Stomach (tissue), 9 donors: ENCODE results near the gene ADSS1. TPM values are rescaled to one million over a fixed set of nuclear protein-coding genes. Genes with fewer than 3 reads are reported as not detected.

Source experiments
- DNase-seq, 2 donors: peaks; one replicate each; pipeline versions ENCODE4 v3.0.0 to v3.0.0-alpha.2; 2013 to 2019
- H3K27ac ChIP-seq, 5 donors: fragments of 200-600 bp in 4 of 5; sonication (generic) in 4 of 5; one replicate each; pipeline ENCODE4 v1.5.1; 2013 to 2019; ENCODE audit warnings: mild to moderate bottlenecking in 1 of 5, moderate library complexity in 1 of 5
- H3K27me3 ChIP-seq, 3 donors: fragments of 200-600 bp; sonication (generic); one replicate each; pipeline ENCODE4 v1.5.1; 2017 to 2019; ENCODE audit warnings: mixed run types in 1 of 3
- H3K36me3 ChIP-seq, 4 donors: fragments of 200-600 bp; sonication (generic); 1 replicate in 3 of 4; 2 replicates in 1 of 4; pipeline ENCODE4 v1.5.1; 2016 to 2019
- H3K4me1 ChIP-seq, 4 donors: fragments of 200-600 bp; sonication (generic); one replicate each; pipeline ENCODE4 v1.5.1; 2016 to 2019
- H3K4me3 ChIP-seq, 4 donors: fragments of 200-600 bp; sonication (generic) in 3 of 4; one replicate each; pipeline ENCODE4 v1.5.1; 2016 to 2019; ENCODE audit warnings: mild to moderate bottlenecking in 1 of 4
- H3K9me3 ChIP-seq, 4 donors: fragments of 200-600 bp; sonication (generic); one replicate each; pipeline ENCODE4 v1.5.1; 2016 to 2019
- EP300 ChIP-seq: sonication (generic); formaldehyde crosslinking; IDR thresholded peaks from one replicate; pipeline ENCODE4 v1.6.1; 2017; ENCODE audit warnings: antibody characterized with exemption
- POLR2A ChIP-seq, 4 donors: fragments of 450-650 bp; IDR thresholded peaks; one replicate each; pipeline ENCODE4 v1.6.1; 2016; ENCODE audit warnings: antibody characterized with exemption in 4 of 4, control low read depth in 2 of 4, mild to moderate bottlenecking in 1 of 4, moderate library complexity in 1 of 4
- POLR2AphosphoS5 ChIP-seq, 3 donors: sonication (generic); formaldehyde crosslinking; IDR thresholded peaks; one replicate each; pipeline ENCODE4 v1.6.1; 2016; ENCODE audit warnings: antibody characterized with exemption in 3 of 3
- WGBS, 5 donors: extraction: QIAGEN DNeasy Blood & Tissue Kit in 3 of 5; methylation state at CpG; one replicate each; pipeline versions ENCODE4 v1.1.5 to v1.1.7; 2013 to 2018; 5-methylcytosine and 5-hydroxymethylcytosine counted together
- intact Hi-C: fragments of 100-400 bp; cut with DNase I; formaldehyde crosslinking; loops from one replicate; pipeline ENCODE4 v1.15.1; 2023; ENCODE audit warnings: low total_unique reads
- polyA plus RNA-seq, 3 donors: library from polyadenylated mRNA; stranded (reverse); fragments of 200-250 nt; gene quantifications; one replicate each; pipeline ENCODE4 v1.2.3, GENCODE V29; 2013
- total RNA-seq, 5 donors: library from RNA; depleted of rRNA; stranded (reverse); fragments of >200 nt; gene quantifications; one replicate each; pipeline versions ENCODE4 v1.1.0 to v1.2.3, GENCODE V29; 2014 to 2016
- TF ChIP-seq, protein P1 (sequence below), 7 experiments: fragments of 450-650 bp in 4 of 7; fragments of 200-600 bp in 3 of 7; sonication (generic) in 3 of 7; IDR thresholded peaks; one replicate each; pipeline ENCODE4 v1.5.1; 2016 to 2019; ENCODE audit warnings: antibody characterized with exemption in 7 of 7, control low read depth in 2 of 7, mild to moderate bottlenecking in 1 of 7
- donor health status: healthy with polysubstance abuse.
- donor health status: Bipolar disorder and iron deficiency.
- donor health status: healthy.

Gene ADSS1
- total and polyA plus RNA-seq, 8 donors: 7.0 to 59.4 (median 12.3) TPM; not detected in 1

DNA sequence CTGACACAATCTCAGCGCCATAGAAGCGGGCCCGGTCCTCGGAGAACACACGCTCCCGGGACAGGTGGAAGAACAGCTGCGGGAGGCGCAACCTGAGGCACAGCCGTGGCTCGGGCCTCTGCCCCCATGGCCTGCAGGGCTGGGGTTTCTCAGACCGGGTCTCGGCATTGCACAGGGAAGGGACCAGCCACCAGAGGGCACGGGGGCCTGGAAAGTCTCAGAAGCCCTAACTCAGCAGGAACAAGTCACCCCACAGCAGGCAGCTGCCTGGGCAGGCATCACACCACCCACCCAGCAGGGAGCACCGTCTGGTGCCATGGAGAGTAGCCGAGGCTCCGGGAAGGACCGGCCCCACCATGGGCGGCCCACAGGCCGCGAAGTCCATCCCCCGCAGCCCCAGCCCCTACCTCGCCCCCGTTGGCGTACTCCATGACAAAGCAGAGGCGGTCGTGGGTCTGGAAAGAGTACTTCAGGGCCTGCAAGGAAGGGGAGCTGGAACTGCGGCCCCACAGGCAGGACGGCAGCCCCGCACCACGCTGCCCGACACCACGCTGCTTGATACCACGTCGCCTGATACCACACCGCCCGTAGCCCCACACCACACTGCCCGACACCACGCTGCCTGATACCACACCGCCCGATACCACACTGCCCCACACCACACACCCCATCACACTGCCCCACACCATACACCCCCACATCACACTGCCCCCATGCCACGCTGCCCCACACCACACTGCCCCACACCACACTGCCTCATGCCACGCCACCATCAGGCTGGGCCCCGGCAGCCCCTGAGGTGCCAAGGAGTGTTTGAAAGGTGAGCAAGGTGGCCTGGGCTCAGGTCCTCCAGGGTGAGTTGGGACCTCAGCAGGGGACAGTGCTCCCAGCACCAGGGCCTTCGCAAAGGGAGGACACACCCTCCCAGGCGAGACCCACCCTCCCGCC is 49.8 kb downstream of the ADSS1 start:
- H3K9me3 ChIP-seq: peaks cover 0 to 4% (median 0%) of the 10 kb centered on the region in 4 donors
- H3K27ac ChIP-seq: peak overlapping the region; percentile 15 to 62 (median 39)
- TF ChIP-seq, protein P1, sequence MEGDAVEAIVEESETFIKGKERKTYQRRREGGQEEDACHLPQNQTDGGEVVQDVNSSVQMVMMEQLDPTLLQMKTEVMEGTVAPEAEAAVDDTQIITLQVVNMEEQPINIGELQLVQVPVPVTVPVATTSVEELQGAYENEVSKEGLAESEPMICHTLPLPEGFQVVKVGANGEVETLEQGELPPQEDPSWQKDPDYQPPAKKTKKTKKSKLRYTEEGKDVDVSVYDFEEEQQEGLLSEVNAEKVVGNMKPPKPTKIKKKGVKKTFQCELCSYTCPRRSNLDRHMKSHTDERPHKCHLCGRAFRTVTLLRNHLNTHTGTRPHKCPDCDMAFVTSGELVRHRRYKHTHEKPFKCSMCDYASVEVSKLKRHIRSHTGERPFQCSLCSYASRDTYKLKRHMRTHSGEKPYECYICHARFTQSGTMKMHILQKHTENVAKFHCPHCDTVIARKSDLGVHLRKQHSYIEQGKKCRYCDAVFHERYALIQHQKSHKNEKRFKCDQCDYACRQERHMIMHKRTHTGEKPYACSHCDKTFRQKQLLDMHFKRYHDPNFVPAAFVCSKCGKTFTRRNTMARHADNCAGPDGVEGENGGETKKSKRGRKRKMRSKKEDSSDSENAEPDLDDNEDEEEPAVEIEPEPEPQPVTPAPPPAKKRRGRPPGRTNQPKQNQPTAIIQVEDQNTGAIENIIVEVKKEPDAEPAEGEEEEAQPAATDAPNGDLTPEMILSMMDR (IDR thresholded peaks at IDR 0.05): peak in 1 of 7 experiments; percentile 8
- TF ChIP-seq POLR2AphosphoS5 (IDR thresholded peaks at IDR 0.05): no peak
- no peaks in the 10 kb centered on the region for H3K27me3 ChIP-seq
- no peak overlapping the region for H3K4me3 ChIP-seq
- no peak for DNase-seq
- peaks cover 37 to 90% (median 73%) of the 10 kb centered on the region in 4 donors for H3K36me3 ChIP-seq
- H3K4me1 ChIP-seq: peaks cover 17 to 70% (median 59%) of the 10 kb centered on the region in 4 donors
- intact Hi-C loops: loop anchor here (10.0 kb wide), 1 partner anchor 51 kb away; no protein-coding TSS in a partner anchor
- 68 to 85% (median 78%) methylated on average over 10 to 46 of the region's 46 CpGs for WGBS, 5 donors

DNA sequence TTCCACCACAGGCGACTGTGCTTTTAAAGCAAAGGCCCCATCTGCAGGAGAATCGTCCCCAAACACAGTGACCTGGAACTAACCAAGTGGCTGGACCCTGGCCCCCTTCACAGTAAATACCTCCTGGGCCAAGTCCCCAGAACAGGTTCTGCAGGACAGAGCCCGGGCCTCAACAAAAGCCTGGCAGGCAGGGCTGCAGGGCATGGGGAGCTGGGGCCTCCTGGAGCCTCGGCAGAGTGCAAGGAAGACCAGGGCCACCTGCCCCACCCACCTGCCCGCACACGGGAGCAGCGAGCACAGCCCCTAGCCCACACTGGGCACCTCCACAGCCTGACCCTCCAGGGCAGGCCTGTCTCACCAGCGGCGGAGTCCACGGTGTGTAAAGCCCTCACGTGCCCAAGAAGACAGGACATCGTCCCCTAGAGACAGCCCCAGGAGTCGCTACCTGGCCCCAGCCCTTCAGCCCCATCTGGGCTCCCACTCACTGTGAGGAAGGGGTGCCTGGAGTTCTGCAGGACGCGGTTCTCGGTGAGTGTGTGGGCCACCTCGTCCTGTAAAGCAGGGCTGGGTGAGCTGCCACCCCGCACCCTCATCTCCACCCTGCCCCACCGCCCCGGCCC is 50.5 kb downstream of the ADSS1 start:
- H3K27ac ChIP-seq: peak overlapping the region; percentile 49 to 62 (median 55)
- H3K4me1 ChIP-seq: peaks cover 14 to 63% (median 57%) of the 10 kb centered on the region in 4 donors
- intact Hi-C loops: loop anchor here (10.0 kb wide), 1 partner anchor 50 kb away; no protein-coding TSS in a partner anchor
- no peaks in the 10 kb centered on the region for H3K27me3 ChIP-seq
- WGBS, 5 donors: 50 to 67% (median 53%) methylated on average over 12 to 20 of the region's 20 CpGs
- peak; percentile 80 to 88 for DNase-seq
- H3K9me3 ChIP-seq: peaks cover 0 to 4% (median 0%) of the 10 kb centered on the region in 4 donors
- TF ChIP-seq POLR2AphosphoS5 (IDR thresholded peaks at IDR 0.05) (peak in 2 of 3 donors; percentile 14 to 51), EP300 (no peak)
- H3K36me3 ChIP-seq: peaks cover 37 to 96% (median 79%) of the 10 kb centered on the region in 4 donors
- no peak overlapping the region for H3K4me3 ChIP-seq

DNA sequence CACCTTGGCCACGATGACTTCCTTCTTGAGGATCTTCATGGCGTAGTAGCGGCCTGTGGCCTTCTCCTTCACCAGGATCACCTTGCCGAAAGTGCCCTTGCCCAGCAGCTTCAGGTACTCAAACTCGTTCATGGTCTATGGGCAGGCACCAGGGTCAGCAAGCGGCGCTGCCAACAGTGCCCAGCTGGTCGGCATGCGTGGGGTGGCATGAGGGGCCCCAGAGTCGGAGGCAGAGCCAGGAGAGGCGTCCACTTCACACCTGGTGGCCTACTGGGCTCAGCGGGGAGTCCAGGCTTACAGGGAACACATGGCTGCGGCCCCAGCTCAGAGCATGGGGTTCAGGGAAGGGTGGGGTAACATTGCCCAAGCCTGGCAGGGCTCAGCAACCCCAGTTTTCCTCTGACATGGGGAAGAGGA is 51.1 kb downstream of the ADSS1 start:
- H3K4me1 ChIP-seq: peaks cover 14 to 63% (median 57%) of the 10 kb centered on the region in 4 donors
- H3K9me3 ChIP-seq: peaks cover 0 to 4% (median 0%) of the 10 kb centered on the region in 4 donors
- 56 to 86% (median 67%) methylated on average over 12 to 13 of the region's 13 CpGs for WGBS, 5 donors
- H3K27me3 ChIP-seq: no peaks in the 10 kb centered on the region
- no peak for TF ChIP-seq POLR2AphosphoS5 (IDR thresholded peaks at IDR 0.05)
- TF ChIP-seq, protein P1 (IDR thresholded peaks at IDR 0.05): no peak
- no peak for TF ChIP-seq EP300
- no peak for TF ChIP-seq POLR2A (IDR thresholded peaks at IDR 0.05)
- peak overlapping the region; percentile 48 to 62 (median 55) for H3K27ac ChIP-seq
- intact Hi-C loops: loop anchor here (10.0 kb wide), 1 partner anchor 50 kb away; no protein-coding TSS in a partner anchor
- no peak overlapping the region for H3K4me3 ChIP-seq
- no peak for DNase-seq
- peaks cover 39 to 96% (median 79%) of the 10 kb centered on the region in 4 donors for H3K36me3 ChIP-seq

DNA sequence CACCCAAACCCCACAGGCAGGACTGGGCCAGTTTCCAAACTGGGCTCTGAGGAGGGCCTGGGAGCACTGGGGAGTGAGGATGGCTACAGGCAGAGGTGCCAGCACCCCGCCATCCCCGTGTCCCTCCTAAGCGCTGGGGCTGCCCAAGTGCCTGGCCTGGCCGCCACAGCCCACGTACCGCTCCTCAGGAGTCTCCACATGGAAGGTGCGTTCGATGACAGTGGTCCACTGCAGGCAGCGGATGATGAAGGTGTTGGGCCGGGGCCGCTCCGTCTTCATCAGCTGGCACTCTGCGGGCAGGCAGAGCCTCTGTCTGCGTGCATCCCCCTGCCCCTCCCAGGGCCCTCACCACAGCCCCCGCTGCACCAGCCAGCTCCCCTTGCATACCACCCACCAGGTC is 52.5 kb downstream of the ADSS1 start:
- Histone ChIP-seq H3K4me1 (peaks cover 14 to 66% (median 57%) of the 10 kb centered on the region in 4 donors), H3K36me3 (peaks cover 34 to 96% (median 78%) of the 10 kb centered on the region in 4 donors), H3K27ac (no peak overlapping the region), H3K4me3 (no peak overlapping the region), H3K27me3 (no peaks in the 10 kb centered on the region), H3K9me3 (no peaks in the 10 kb centered on the region)
- no peak for TF ChIP-seq EP300
- TF ChIP-seq POLR2A (IDR thresholded peaks at IDR 0.05): no peak
- TF ChIP-seq POLR2AphosphoS5 (IDR thresholded peaks at IDR 0.05): no peak
- TF ChIP-seq, protein P1 (IDR thresholded peaks at IDR 0.05): no peak
- WGBS, 5 donors: 97 to 100% (median 99%) methylated on average over 14 to 15 of the region's 15 CpGs
- no peak for DNase-seq
- intact Hi-C loops: loop anchor here (10.0 kb wide), 1 partner anchor 48 kb away; no protein-coding TSS in a partner anchor
